Cardiac septum (tissue), 1 donor: ENCODE data around the gene F12. TPM values are rescaled to one million over a fixed set of nuclear protein-coding genes. Genes with fewer than 3 reads are reported as not detected.

Source experiments
- DNase-seq: peaks from one replicate; pipeline ENCODE4 v3.0.0-alpha.2; 2020; ENCODE audit warnings: low spot score
- intact Hi-C: fragments of 100-400 bp; cut with DNase I; formaldehyde crosslinking; loops from one replicate; pipeline ENCODE4 v1.14.0; 2022
- long read RNA-seq: library from polyadenylated mRNA; unstranded; transcript quantifications from one replicate; pipeline ENCODE4 v2.0.0, GENCODE V29; 2021
- total RNA-seq: library from RNA; stranded (reverse); fragmentation: NEBNext Ultra II Directional; extraction: Animal tissue kit (Norgen Biotek cat#: 25700); gene quantifications from one replicate; pipeline ENCODE4 v1.2.1, GENCODE V29; 2021
- donor health status: DM: no; HTN: no; CAD: no.

F12 gene
- not detected for total RNA-seq
- long read RNA-seq, partial matches to known transcripts = 1 of 1 reads
- long read RNA-seq, other reads (novel, unspliced or antisense) = 0 of 1 reads

GRCh38 chr5:177409043-177409801, at the start of gene F12:
Gene F12 (minus strand): TSS chr5:177409564. CDS start chr5:177409527, 37 bp downstream.
- no peak for DNase-seq
- intact Hi-C loops = no loop called here

- intact Hi-C loops = loop anchor here (10.0 kb wide), 1 partner anchor 144 kb away; the partner anchor contains the start of gene MXD3
- DNase-seq = no peak
Observed at GRCh38 chr5:177458912-177459350, 49.6 kb upstream of the F12 start.

GRCh38 chr5:177457852-177458681, 48.7 kb upstream of the F12 start:
- no peak for DNase-seq
- intact Hi-C loops = loop anchor here (2.0 to 10.0 kb wide), 3 partner anchors 21 to 143 kb away; partner anchors contain the start of genes GRK6 and MXD3

- intact Hi-C loops = loop anchor here (2.0 to 10.0 kb wide), 3 partner anchors 22 to 142 kb away; partner anchors contain the start of genes GRK6 and MXD3
- DNase-seq = no peak
Observed at GRCh38 chr5:177456976-177457851, 47.9 kb upstream of the F12 start.

- intact Hi-C loops = loop anchor here (2.0 to 10.0 kb wide), 3 partner anchors 22 to 142 kb away; partner anchors contain the start of genes GRK6 and MXD3
- no peak for DNase-seq
Observed at GRCh38 chr5:177456591-177456964, 47.2 kb upstream of the F12 start.

- peak; percentile 95 for DNase-seq
- intact Hi-C loops = loop anchor here (1.0 to 10.0 kb wide), 4 partner anchors 23 to 141 kb away; partner anchors contain the start of genes GRK6, MXD3 and PDLIM7
Observed at GRCh38 chr5:177455661-177456590, 46.6 kb upstream of the F12 start.

- peak; percentile 89 for DNase-seq
- intact Hi-C loops = loop anchor here (1.0 to 10.0 kb wide), 2 partner anchors 42 to 140 kb away; partner anchors contain the start of genes MXD3 and PDLIM7
Observed at GRCh38 chr5:177455036-177455660, 45.8 kb upstream of the F12 start.

- DNase-seq = peak; percentile 95
- intact Hi-C loops = loop anchor here (1.0 to 10.0 kb wide), 4 partner anchors 43 to 140 kb away; partner anchors contain the start of genes MXD3 and PDLIM7
Observed at GRCh38 chr5:177454397-177455035, 45.2 kb upstream of the F12 start.

- intact Hi-C loops = loop anchor here (1.0 to 10.0 kb wide), 3 partner anchors 50 to 139 kb away; partner anchors contain the start of gene MXD3
- DNase-seq = no peak
Observed at GRCh38 chr5:177453852-177454396, 44.6 kb upstream of the F12 start.

GRCh38 chr5:177452688-177453638, 43.6 kb upstream of the F12 start:
- intact Hi-C loops = loop anchor here (10.0 kb wide), 1 partner anchor 138 kb away; the partner anchor contains the start of gene MXD3
- no peak for DNase-seq

- intact Hi-C loops = loop anchor here (10.0 kb wide), 1 partner anchor 136 kb away; the partner anchor contains the start of gene MXD3
- DNase-seq = no peak
Observed at GRCh38 chr5:177450667-177451424, 41.5 kb upstream of the F12 start.

GRCh38 chr5:177449140-177450061, 40.0 kb upstream of the F12 start:
- no peak for DNase-seq
- intact Hi-C loops = loop anchor here (10.0 kb wide), 1 partner anchor 135 kb away; the partner anchor contains the start of gene MXD3

GRCh38 chr5:177448244-177448950, 39.0 kb upstream of the F12 start:
- no peak for DNase-seq

More at GRCh38 chr5:177448244-177448950, 39.0 kb upstream of the F12 start:
- intact Hi-C loops = no loop called here
